NCI-H2227 (cell line): Measurements from ENCODE around the gene TMEM200C.

Experiments
- DNase-seq: peaks from one replicate; lab custom pipeline; 2025; ENCODE audit not compliant: unreplicated experiment; lab: John Stamatoyannopoulos, UW

TMEM200C gene

DNA sequence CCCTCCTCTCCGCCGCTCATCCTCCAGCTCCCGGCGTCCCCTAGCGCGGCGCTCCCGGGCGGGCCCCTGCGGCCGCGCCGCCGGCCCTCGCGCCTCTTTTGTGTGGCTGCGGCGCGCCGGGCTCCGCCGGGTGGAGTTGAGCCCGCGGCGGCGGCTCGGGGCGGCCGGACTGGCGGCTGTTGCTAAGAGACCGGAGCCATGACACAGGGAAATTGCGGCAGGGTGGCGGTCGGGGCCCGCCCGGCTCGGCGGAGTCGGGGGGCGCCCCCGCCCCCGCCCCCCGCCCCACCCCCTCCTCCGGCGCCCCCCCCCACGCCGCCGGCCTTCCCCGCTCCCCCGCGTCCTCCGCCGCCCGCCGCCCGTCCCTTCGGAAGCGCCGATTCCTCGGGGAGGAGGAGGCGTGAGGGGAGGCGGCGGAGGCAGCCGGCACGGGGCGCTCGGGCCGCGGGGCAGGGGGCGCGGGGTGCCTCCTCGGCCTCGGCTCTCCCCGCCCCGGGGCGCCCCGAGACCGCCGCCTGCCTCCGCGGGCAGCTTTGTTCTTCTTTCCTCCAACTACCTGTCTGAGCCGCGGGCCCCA is at the start of gene TMEM200C:
TSS of gene TMEM200C (minus strand) at position 224 of the 577 bp plus-strand sequence. CDS start 3,459 bp downstream, outside the sequence.
- DNase-seq = peak; percentile 8

DNA sequence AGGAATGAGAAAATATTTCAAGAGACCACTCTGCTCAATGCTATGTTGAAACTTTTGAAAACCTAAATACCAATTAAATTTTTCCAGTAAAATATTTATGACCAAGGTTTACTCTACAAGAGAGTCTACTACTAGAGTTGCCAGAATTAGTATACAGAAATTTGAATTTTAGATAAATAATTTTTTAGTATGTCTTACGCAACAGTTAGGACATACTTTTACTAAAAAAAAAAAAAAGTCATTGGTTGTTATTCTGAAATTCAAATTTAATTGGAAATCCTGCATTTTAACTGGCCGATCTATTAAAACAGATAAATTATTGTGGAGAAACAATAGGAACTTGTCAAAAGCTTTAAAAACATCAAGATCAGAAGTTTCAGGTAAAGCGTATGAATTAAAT is 49.1 kb upstream of the TMEM200C start:
- DNase-seq = no peak

DNA sequence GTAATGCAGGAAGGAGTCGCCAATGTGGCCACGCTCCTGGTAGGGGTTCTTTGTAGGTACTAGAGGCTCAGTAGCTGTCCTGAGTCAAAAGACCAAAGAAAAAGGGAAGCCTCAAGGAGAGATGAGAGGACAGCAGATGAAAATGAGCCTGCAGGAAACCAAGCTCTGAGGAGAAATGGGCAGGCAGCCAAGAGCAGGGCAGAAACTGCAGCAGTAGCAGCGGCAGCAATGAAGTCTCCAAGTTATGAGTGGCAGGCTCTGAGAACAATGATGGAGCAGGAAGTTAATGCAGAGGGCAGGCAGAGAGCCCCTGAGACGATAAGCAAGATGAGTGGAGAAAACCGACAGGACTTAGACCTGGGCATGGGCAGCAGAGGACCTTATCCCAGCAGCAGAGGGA is 48.2 kb upstream of the TMEM200C start:
- no peak for DNase-seq

DNA sequence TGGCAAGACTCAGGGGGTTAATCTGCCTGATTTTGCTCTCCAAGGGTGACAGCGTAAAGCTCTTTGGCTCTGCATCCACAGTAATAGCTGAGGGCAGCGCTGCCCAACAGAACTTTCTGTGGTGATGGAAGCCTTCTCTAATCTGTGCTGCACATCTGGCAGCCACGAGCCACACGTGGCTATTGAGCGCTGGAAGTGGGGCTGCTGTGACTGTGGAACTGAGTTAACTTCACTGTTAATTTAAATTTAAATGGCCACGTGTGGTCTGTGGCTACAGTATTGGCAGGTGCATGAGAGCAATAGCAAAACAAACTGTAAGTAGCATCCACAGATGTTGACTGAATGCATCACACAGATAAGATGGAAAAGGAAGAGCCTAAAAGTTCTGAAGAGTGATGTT is 47.3 kb upstream of the TMEM200C start:
- no peak for DNase-seq

DNA sequence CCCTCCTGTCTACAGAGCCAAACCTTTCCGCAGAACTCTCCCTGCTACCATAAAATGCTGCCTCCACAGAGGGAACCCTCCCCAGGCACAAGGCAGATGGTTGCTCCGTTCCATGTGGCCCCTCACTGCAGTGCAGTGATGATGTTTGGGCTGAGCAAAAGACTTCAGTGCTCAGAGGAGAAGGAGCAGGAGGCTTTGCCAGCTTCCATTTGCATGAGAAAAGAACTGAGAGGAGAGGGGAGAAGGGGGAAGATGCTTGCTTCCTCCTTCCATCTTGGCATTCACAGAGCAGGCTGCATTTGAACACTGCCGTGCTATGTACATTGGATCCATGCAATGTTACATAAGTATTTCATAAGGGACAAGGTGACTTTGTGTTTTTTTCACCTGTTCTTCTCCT is 46.6 kb upstream of the TMEM200C start:
- DNase-seq = no peak

DNA sequence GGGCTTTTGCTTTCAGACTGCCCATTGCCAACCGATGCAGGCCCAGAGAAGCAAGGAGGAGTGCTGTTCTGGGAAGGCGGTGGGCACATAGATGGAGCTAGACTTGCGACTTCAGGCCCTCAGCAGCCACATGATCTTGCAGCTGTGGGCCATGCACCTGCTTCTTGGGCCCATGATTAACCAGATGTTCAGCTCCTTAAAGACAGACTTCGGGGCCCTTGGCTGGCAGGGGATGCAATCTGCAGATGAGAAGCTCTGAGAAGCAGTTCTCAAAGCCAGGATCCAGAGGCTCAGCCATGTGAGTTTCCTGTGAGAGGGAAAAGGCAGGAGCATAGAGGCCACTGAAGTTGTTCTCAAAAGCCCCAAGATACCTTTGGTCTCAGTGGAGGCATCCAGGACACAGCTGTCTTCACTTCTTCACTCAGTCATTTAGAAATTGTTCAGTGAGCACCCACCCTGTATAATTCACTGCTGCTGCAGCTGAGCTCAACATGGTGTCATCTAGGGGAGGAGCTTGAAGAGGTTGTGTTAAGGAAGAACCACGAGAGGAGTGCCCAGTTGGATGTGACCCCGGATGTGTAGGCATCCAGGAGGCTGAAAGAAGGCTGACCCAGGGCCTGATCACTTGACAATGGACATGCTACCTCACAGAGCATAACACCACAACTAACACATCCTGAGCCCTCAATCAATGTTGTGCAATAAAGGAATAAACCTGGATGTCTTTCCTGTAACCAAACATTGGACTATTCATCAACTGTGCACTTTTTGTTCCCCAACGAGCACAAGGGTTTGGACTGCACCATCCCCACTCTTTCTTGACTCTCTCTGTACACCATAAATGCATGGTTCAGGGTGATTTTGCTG is 44.7 kb upstream of the TMEM200C start:
- no peak for DNase-seq

DNA sequence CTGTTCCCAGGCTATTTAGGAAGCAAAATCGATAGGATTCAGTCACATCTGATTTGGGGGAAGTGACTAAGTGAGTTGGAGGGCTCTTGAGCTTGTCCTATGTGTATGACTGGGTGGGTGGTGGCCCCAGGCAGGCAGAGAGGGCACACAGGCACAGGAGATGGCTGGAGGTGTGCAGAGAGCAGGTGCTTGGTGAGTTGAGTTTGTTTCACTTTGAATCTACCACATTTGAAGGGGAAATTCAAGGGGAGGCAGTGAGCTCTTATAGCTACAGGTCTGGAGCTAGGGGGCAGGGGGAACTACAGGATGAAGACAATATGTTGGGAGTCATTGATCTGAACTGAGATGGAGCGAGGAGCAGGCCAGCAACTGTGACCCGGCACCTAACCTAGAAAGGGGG is 42.5 kb upstream of the TMEM200C start:
- DNase-seq = no peak

DNA sequence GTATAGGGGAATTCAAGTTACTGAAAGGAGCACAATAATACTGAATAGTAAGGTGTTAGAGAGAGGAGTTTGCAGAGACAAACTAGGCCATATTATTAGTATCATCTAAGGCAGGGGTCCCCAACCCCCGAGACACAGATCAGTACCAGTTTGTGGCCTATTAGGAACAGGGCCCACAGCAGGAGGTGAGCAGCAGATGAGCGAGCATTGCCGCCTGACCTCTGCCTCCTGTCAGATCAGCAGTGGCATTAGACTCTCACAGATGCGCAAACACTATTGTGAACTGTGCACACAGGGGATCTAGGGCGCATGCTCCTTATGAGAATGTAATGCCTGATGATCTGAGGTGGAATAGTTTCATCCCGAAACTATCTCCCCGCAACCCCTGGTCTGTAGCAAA is 41.8 kb upstream of the TMEM200C start:
- no peak for DNase-seq

DNA sequence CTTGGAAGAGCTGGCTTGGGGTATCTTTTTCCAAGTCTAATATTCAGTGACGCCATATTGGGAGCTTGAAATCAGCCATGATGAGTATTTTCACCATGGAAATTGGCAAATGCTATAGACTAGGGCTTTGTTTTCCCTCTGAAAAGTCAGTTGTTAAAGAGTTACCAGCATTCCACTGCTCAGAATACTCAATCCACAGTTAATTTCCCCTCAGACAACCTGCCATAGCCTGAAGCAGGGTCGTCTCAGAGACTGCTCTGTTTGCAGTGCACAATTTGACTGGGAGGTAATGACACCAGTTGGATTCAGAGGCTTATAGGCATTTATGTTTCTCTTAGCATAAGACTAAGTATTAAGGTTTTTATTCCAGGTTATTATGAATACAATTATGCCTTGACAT is 35.5 kb upstream of the TMEM200C start:
- DNase-seq = no peak

DNA sequence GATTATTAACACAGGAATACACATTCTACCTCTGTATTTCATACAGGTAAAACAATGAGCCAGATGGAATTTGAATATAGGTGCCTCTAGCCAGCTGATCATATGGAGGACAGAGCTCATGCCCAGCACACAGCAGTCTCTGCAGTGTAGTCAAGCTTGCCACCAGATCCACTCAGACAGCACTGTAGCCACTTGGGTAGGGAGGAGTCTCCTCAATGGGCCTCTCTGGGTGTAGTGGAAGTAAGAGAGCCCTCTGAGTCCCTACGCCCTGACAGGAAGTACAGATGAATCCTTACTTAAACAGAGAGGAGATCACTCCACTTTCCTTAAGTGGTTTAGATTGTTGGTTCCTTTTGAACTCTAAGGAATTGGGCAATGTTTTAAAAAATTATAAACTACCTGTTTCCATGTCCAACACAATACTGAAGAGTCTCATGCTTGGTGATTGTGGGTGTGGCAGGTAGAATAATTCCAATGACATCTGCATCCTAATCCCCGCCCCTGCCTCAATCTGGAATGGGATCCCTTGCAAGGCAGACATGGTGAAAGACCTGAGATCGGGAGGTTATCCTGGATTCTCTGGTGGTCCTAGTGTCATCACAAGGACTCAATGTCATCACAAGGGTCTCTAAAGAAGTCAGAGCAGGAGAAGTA is 23.0 kb upstream of the TMEM200C start:
- no peak for DNase-seq

DNA sequence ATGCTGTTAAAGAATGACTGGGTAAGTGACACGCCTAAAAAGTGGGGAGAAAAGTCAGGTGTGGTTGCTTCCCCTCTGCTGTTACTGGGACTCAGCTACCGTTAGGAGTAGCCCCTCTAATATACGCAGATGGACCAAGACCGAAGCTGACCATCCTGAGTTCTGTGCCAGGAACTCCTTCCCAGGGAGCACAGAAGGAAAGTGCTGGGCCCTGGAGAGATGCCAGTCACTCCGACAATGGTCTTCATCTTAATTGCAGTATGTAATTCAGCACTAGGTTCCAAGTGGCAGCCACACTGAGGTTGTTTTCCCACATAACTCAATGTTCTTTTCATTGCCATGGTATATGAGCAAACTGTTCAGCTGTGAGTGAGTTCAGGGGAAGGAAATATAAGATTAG is 19.6 kb upstream of the TMEM200C start:
- no peak for DNase-seq

DNA sequence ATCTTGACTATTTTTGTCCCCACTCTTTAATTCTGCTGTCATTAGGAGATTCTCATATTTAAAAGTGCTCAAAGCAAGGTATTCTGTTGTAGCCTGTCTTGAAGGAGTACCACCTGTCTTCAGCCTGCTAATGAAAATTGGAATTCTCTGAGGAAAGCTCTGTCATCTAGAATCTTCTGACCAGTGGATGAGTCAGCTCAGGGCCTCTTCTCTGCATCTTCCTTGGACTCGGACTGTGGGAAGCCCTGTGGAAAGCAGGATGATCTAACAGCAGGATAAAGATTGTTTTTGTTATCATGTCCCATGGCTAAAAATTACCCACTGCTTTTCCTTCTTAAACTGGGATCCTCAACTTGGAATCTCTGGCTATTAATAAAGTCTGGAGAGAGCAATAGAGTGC is 18.7 kb upstream of the TMEM200C start:
- DNase-seq = no peak

DNA sequence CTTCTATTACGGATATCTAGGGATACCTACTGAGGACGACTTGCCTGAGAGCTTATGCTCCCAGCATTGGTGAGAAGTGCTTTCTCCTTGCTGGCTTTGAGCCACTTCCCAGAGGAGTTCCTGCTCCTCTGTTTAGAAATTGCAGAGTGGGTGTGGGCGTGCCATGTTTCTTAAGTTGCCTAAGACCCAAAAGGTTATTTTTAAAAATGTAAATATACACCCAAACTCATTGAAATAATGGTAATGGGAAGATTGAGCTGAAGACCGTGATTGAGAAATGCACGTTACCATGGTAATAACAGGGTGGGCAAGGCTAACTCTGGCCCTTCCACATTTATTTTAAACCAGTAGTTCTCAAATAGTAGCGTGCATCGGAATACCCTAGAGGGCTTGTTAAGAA is 17.2 kb upstream of the TMEM200C start:
- no peak for DNase-seq

DNA sequence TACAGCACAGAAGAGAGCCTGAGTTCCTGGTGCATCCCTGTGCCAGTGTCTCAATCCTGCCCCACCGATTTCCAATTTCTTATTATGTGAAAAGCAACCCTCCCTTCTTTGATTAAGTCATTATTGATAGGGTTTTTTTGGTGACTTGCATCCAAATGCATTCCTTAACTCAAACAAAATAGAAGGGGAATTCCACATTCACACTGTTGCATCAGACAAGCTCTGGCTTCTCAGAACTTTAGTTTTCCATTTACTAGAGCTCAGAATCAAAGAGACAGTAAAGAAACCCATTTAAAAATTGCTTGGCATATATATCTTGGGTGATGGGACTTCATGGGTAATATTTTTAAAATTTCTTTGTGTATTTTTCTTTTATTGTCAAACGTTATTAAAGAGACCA is 13.8 kb upstream of the TMEM200C start:
- no peak for DNase-seq

DNA sequence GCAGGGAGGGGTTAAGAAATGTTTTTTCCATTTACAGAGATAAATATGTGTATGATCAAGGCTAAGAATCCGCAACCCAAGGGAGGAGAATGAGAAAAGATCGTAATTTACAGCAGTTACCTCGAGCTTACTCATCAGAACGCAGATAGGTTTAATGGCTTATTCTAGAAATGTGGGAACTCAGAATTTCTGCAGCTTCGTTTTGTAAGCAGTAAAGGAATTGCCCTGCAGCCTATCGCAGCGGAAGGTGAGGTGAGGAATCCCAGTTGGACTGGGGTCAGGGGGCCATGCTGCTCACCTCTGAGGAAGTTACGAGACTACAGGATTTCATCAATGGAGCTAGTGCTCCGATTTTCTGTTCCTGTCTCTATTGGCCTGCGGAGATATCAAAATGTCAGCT is 8.1 kb upstream of the TMEM200C start:
- DNase-seq = no peak

DNA sequence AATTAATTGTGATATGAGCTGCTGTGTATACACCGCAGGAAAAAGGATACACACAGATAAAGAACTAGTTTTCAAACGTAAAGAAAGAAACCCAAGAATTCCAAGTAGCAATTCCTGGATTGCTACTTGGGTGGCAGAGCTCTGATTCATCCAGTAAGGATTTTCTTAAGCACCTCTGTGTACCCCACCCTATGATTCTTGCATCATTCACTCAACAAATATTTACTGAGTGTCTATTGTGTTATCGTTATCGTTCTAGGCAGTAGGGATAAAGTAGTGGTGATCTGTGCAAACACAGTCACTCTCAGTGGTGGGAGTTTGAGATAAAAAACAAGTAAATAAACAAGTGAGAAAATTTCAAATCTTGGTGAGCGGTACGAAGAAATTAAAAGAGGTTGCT is 4.9 kb upstream of the TMEM200C start:
- no peak for DNase-seq

DNA sequence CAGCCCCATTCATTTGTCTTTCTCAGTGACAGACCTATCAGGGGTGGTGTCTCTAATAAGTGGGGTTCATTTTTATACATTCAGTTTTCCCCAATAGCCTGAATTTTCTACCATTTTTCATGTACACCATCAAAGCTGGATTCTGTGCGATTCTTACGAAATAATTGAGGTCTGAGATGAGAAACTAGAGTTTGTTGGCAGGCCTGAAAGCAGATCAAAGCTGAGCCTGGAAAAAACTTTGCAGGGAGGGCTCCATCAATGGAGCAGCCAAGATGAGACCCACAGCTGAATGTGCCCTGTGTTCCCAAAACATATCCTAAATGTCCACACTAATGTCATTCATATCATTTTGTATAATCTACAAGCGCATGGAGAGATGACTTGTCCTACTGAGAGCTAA is 4.5 kb upstream of the TMEM200C start:
- DNase-seq = no peak

DNA sequence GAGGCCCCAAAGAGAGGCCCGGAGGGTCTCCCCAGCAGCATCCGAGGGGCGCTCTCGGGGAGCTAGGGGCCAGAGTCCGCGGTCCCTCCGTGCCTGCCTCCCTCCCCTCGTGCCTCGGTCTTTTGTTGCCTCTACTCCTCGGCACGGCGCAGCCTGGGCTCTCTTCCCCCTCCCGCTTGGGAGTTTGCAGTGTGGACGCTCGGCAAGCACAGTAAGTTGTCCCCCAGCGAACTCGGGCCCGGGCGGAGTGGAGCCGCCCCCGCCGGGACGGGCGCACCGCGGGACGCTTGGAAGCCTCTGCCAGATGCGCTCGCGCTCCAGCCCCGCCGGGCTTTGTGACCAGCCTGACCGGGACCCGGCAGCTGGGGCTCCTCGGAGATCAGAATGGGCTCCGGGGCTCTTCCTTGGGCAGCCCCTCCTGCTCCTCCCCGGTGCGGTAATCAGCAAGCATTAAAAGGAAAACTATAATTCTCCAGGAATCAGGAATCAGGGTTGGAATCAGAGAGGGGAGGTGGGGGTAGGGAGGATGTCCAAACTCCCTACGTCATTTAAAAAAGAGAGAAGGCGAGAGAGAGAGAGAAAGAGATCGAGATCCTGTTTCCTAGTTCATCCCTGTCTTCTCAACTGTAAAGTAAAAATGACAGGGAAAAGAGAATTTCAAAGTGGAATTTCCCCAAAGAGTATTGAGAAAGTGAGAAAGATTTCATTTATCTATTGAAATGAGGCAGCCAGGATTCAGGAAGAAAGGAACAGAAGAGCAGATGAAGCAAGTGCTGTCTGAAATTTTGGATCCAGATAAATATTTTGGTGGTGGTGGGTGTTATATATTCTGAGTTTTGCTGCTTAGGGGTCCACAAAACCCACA is 786 bp upstream of the TMEM200C start:
- DNase-seq = peak; percentile 2

DNA sequence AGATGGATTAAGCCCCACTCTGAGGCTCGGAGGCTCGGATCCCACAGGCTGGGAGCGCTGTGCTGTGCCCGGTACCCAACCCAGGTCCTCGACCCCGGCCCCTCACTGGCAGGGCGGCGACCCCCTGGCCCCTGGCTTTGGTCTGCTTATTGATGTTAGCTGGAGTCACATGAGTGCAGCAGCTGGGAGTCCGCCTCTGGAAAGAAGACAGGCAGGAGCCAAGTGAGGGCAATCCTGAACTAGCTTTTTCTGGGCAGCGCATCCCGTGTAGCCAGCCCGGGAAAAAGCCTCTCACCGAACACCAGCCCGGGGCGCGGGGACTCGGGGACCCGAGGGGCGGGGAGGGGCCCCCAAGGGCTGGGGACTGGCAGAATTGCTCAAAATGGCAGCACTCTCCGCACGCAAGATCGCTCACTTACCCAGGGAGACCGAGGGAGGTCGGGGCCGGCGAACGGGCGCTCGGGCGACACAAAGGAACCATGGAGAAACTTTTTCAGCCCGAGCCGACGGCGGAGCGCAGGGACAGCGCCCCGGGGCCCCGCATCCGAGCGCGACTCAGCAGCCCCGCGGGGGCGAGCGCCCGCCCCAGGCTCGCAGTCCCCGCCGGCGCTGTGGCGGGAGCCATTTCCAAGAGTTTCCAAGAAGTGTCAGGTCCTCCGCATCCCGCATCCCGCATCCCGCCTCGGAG is 567 bp downstream of the TMEM200C start:
- no peak for DNase-seq

DNA sequence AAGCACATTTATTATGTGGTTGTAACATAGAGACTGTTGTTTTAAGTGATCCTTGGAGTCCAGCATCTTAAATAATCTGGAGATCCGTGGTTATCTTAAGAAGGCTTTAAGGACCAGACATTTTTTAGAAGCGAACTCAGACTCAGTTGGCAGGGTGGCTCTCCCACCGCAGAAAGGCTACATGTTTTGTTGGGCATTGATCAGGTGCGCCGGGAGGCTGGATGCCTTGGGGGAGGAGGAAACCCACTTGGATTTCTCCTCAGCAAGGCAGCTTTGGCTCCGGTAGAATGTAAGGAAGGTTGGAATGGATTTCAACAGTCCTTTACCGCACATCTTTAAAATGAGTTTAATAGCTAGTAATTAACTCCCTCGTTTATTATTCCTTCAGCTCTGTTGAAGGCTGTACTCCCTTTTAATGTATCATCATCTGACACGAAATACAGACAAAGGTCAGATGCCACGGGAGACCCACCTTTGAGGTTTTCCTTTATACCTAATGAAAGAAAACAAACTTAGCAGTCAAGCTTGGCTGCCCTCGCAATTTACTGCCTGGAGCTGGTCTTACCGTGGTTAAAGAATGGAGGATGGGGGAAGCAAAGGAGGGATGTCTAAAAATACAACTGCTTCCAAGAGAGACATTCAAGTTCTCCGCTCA is 1.2 kb downstream of the TMEM200C start:
- no peak for DNase-seq
